ENCODE results near the gene PRKAG3. TPM values are rescaled to one million over a fixed set of nuclear protein-coding genes. Genes with fewer than 3 reads are reported as not detected.
"Not testable (repeated sequence)": the region's sequence is repeated elsewhere in the genome, so short reads cannot be mapped to it uniquely, and the experiment has no call there.

The PRKAG3 gene
- total RNA-seq, 1 experiment from 2014 or later = not detected

GRCh38 chr2:218780046-218780445, 51.6 kb downstream of the PRKAG3 start:
- peaks cover 38% of the 10 kb centered on the region for H3K4me1 Mint-ChIP-seq (ENCODE audit: low read depth, unreplicated experiment)
- TF ChIP-seq CTCF (IDR thresholded peaks at IDR 0.05; ENCODE audit: unreplicated experiment) = no peak
- CTCF ChIA-PET = no interaction called here
- H3K36me3 Mint-ChIP-seq (ENCODE audit: insufficient read depth, unreplicated experiment) = peaks cover 17% of the 10 kb centered on the region
- no peak overlapping the region for H3K27ac Mint-ChIP-seq (ENCODE audit: unreplicated experiment)
- no TSS peak for BruUV-seq (replicated peaks)
- intact Hi-C loops (cut with micrococcal nuclease; ENCODE audit: unreplicated experiment) = no loop called here
- no peaks in the 10 kb centered on the region for H3K27me3 Mint-ChIP-seq (ENCODE audit: unreplicated experiment)
- H3K9me3 Mint-ChIP-seq (ENCODE audit: low read depth, unreplicated experiment) = peaks cover 8% of the 10 kb centered on the region
- no peak overlapping the region for H3K4me3 Mint-ChIP-seq (ENCODE audit: low read depth, unreplicated experiment)
- no peak for DNase-seq

DNA sequence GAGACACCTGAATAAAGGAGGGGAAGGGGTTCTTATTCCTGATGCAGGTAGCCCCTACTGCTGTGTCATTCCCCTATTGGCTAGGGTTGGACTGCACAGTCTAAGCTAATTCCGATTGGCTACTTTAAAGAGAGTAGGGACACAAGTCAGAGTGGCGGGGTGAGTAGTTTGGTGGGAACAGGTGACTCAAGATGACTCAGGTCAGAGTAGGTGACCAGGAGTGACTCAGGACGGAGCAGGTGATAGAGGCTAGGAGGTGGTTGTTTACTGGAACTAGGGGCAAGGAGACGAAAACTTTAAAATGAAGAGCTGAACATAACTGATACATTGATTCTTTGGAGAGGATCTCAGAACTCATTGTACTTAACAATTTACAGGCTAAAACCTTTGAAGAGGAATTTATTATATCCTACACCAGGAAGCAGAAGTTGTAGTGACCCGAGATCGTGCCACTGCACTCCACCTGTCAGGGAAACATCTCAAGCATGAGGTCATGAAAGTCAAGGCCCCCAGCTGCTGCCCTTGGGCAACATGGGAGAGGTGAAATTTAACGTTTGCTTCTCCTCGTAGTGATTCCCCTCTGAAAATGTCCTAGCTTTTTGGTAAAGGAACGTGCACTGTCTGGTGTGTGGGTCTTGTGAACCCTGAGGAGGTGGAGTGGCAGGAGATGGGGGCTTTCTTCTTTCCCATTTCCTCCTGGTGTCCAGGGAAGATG, 54.2 kb downstream of the PRKAG3 start:
- no peak for DNase-seq

GRCh38 chr2:218776488-218776887, 55.1 kb downstream of the PRKAG3 start:
- intact Hi-C loops (cut with micrococcal nuclease; ENCODE audit: unreplicated experiment) = no loop called here
- no TSS peak for BruUV-seq (replicated peaks)
- no peak overlapping the region for H3K27ac Mint-ChIP-seq (ENCODE audit: unreplicated experiment)
- H3K4me1 Mint-ChIP-seq (ENCODE audit: low read depth, unreplicated experiment) = peaks cover 11% of the 10 kb centered on the region
- peaks cover 6% of the 10 kb centered on the region for H3K36me3 Mint-ChIP-seq (ENCODE audit: insufficient read depth, unreplicated experiment)
- H3K27me3 Mint-ChIP-seq (ENCODE audit: unreplicated experiment) = no peaks in the 10 kb centered on the region
- H3K4me3 Mint-ChIP-seq (ENCODE audit: low read depth, unreplicated experiment) = no peak overlapping the region
- no peak for TF ChIP-seq CTCF (IDR thresholded peaks at IDR 0.05; ENCODE audit: unreplicated experiment)
- no peak for DNase-seq
- CTCF ChIA-PET = no interaction called here
- H3K9me3 Mint-ChIP-seq (ENCODE audit: low read depth, unreplicated experiment) = peaks cover 15% of the 10 kb centered on the region

More for the DNA sequence above, 54.2 kb downstream of the PRKAG3 start:
- no peak for TF ChIP-seq CTCF (IDR thresholded peaks at IDR 0.05; ENCODE audit: unreplicated experiment)
- Mint-ChIP-seq H3K27me3 (ENCODE audit: unreplicated experiment) (no peaks in the 10 kb centered on the region), H3K4me3 (ENCODE audit: low read depth, unreplicated experiment) (no peak overlapping the region), H3K9me3 (ENCODE audit: low read depth, unreplicated experiment) (peaks cover 12% of the 10 kb centered on the region), H3K27ac (ENCODE audit: unreplicated experiment) (peak overlapping the region; percentile 19), H3K4me1 (ENCODE audit: low read depth, unreplicated experiment) (peaks cover 17% of the 10 kb centered on the region), H3K36me3 (ENCODE audit: insufficient read depth, unreplicated experiment) (peaks cover 14% of the 10 kb centered on the region)
- CTCF ChIA-PET = no interaction called here
- BruUV-seq (replicated peaks) = no TSS peak
- intact Hi-C loops (cut with micrococcal nuclease; ENCODE audit: unreplicated experiment) = no loop called here

GRCh38 chr2:218773881-218774280, 57.7 kb downstream of the PRKAG3 start:
- Mint-ChIP-seq H3K27me3 (ENCODE audit: unreplicated experiment) (no peaks in the 10 kb centered on the region), H3K9me3 (ENCODE audit: low read depth, unreplicated experiment) (peaks cover 15% of the 10 kb centered on the region), H3K27ac (ENCODE audit: unreplicated experiment) (no peak overlapping the region), H3K4me1 (ENCODE audit: low read depth, unreplicated experiment) (no peaks in the 10 kb centered on the region), H3K4me3 (ENCODE audit: low read depth, unreplicated experiment) (no peak overlapping the region), H3K36me3 (ENCODE audit: insufficient read depth, unreplicated experiment) (peaks cover 5% of the 10 kb centered on the region)
- no peak for DNase-seq
- BruUV-seq (replicated peaks) = no TSS peak
- intact Hi-C loops (cut with micrococcal nuclease; ENCODE audit: unreplicated experiment) = no loop called here
- CTCF ChIA-PET = no interaction called here
- TF ChIP-seq CTCF (IDR thresholded peaks at IDR 0.05; ENCODE audit: unreplicated experiment) = no peak

DNA sequence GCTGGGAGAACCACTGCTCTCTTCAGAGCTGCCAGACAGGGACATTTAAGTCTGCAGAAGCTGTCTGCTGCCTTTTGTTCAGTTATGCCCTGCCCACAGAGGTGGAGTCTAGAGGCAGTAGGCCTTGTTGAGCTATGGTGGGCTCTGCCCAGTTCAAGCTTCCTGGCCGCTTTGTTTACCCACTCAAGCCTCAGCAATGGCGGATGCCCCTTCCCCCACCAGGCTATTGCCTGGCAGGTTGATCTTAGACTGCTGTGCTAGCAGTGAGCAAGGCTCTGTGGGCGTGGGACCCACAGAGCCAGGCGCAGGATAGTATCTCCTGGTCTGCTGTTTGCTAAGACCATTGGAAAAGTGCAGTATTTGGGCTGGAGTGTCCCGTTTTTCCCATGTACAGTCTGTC, 58.8 kb downstream of the PRKAG3 start:
- H3K4me1 Mint-ChIP-seq (ENCODE audit: low read depth, unreplicated experiment); DNase-seq; H3K27me3 Mint-ChIP-seq (ENCODE audit: unreplicated experiment); H3K4me3 Mint-ChIP-seq (ENCODE audit: low read depth, unreplicated experiment); BruUV-seq (replicated peaks); H3K27ac Mint-ChIP-seq (ENCODE audit: unreplicated experiment); H3K36me3 Mint-ChIP-seq (ENCODE audit: insufficient read depth, unreplicated experiment); intact Hi-C loops (cut with micrococcal nuclease; ENCODE audit: unreplicated experiment): not testable (repeated sequence)
- CTCF ChIA-PET = interaction anchor here (0.6 kb wide), 1 partner anchor 27 kb away, joined by 4 read pairs; no protein-coding TSS in a partner anchor
- H3K9me3 Mint-ChIP-seq (ENCODE audit: low read depth, unreplicated experiment) = peaks cover 15% of the 10 kb centered on the region
